Measurements from ENCODE around the gene TEPSIN.
A peak's percentile ranks its signal among the peaks of the same experiment; 100 is the strongest.

The TEPSIN gene

GRCh38 chr17:81251094-81251708 lies 12.3 kb upstream of the TEPSIN start:
- H3K9ac ChIP-seq (ENCODE audit: low read depth in 1 of 2, low read length in 2 of 2): peak overlapping the region in 1 of 2 donors; percentile 1
- no peaks in the 10 kb centered on the region for H3K27me3 ChIP-seq (ENCODE audit: control insufficient read depth in 1 of 2, insufficient read depth in 2 of 2, low read length in 2 of 2)
- no peak overlapping the region for H3K27ac ChIP-seq (ENCODE audit: low read depth, low read length)
- peaks cover 45 to 47% of the 10 kb centered on the region in 2 donors for H3K4me1 ChIP-seq (ENCODE audit: control insufficient read depth in 1 of 2, insufficient read depth in 2 of 2, low read length in 2 of 2)
- no peaks in the 10 kb centered on the region for H3K9me3 ChIP-seq (ENCODE audit: control insufficient read depth in 1 of 2, low read length in 2 of 2)
- no peak overlapping the region for H3K4me3 ChIP-seq (ENCODE audit: low read depth in 1 of 2, low read length in 2 of 2)
- H3K36me3 ChIP-seq (ENCODE audit: control insufficient read depth in 1 of 2, insufficient read depth in 2 of 2, low read length in 2 of 2): peaks cover 13 to 34% of the 10 kb centered on the region in 2 donors

DNA sequence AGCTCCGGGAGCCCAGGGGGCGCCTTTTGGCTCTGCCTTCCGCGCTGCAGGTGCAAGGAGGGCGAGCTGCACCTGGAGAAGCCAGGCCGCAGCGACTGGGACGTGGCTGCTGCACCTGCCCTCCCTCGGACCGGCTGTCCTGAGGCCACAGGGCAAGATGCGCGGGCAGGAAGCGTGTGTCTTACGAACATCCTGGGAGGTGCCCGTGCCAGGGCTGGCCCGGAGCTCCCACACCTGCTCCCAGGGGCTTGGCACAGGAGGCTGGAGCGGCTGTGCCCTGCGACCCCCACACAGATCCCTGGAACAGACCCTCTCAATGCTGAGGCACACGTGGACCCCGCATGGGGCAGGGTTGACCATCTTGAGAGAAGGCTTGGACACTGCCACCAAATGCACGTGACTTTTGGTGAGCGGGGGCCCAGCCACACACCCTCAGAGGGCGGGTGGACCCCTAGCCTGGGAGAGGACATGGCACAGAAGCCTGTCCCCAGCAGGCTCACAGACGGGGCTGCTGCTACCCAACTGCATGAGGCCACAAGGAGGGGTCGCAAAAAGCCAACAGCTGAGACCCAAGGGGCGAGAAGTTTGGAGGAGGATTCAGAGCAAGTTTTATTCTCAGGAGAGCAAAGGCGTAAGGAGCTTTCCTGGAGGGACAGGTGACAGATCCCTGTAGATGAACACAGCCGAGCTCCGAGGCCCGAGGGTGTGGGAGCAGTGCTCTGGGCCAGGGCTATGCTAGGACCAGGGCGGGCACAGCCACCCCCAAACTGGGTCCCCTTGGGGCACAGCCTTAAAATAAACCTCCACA lies 11.6 kb upstream of the TEPSIN start:
- peak overlapping the region in 1 of 2 donors; percentile 38 for H3K9ac ChIP-seq (ENCODE audit: low read depth in 1 of 2, low read length in 2 of 2)
- no peak overlapping the region for H3K27ac ChIP-seq (ENCODE audit: low read depth, low read length)
- peaks cover 14 to 35% of the 10 kb centered on the region in 2 donors for H3K36me3 ChIP-seq (ENCODE audit: control insufficient read depth in 1 of 2, insufficient read depth in 2 of 2, low read length in 2 of 2)

DNA sequence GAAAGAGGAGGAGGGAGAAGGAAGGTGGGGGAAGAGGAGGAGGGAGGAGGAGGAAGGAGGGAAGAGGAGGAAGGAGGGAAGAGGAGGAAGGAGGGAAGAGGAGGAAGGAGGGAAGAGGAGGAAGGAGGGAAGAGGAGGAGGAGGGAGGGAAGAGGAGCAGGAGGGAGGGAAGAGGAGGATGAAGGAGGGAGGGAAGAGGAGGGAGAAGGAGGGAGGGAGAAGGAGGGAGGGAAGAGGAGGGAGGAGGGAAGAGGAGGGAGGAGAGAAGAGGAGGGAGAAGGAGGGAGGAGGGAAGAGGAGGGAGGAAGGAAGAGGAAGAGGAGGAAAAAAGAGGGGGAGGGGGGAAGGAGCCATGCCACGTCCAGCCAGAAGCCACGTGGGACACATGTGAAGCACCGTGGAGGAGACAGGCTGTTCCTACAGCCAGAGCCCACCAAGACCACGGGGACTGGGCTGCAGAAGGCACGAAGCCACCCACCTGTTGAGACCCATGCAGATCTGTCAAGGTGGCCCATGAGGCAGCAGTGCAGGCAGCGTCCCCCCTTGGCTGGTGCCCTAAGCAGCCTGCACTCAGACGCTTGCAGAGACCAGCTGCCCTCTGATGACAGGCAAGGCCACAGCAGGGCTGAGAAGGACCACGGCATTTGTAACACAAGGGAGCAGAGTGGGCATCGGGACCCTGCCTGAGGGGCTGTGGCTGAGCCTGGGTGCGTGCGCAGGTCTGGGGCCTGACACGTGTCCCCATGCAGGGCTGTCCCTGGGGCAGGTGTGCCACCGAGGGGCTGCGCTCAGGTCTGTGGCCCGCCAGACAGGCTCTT lies 10.6 kb upstream of the TEPSIN start:
- no peak overlapping the region for H3K27ac ChIP-seq (ENCODE audit: low read depth, low read length)
- H3K4me3 ChIP-seq (ENCODE audit: low read depth in 1 of 2, low read length in 2 of 2): no peak overlapping the region
- H3K4me1 ChIP-seq (ENCODE audit: control insufficient read depth in 1 of 2, insufficient read depth in 2 of 2, low read length in 2 of 2): peaks cover 34 to 35% of the 10 kb centered on the region in 2 donors
- H3K27me3 ChIP-seq (ENCODE audit: control insufficient read depth in 1 of 2, insufficient read depth in 2 of 2, low read length in 2 of 2): no peaks in the 10 kb centered on the region
- H3K9ac ChIP-seq (ENCODE audit: low read depth in 1 of 2, low read length in 2 of 2): no peak overlapping the region
- H3K36me3 ChIP-seq (ENCODE audit: control insufficient read depth in 1 of 2, insufficient read depth in 2 of 2, low read length in 2 of 2): peaks cover 21 to 39% of the 10 kb centered on the region in 2 donors
- H3K9me3 ChIP-seq (ENCODE audit: control insufficient read depth in 1 of 2, low read length in 2 of 2): no peaks in the 10 kb centered on the region

More for the DNA sequence above, 11.6 kb upstream of the TEPSIN start:
- no peaks in the 10 kb centered on the region for H3K9me3 ChIP-seq (ENCODE audit: control insufficient read depth in 1 of 2, low read length in 2 of 2)
- H3K4me1 ChIP-seq (ENCODE audit: control insufficient read depth in 1 of 2, insufficient read depth in 2 of 2, low read length in 2 of 2): peaks cover 42 to 45% of the 10 kb centered on the region in 2 donors
- H3K27me3 ChIP-seq (ENCODE audit: control insufficient read depth in 1 of 2, insufficient read depth in 2 of 2, low read length in 2 of 2): no peaks in the 10 kb centered on the region
- H3K4me3 ChIP-seq (ENCODE audit: low read depth in 1 of 2, low read length in 2 of 2): no peak overlapping the region

GRCh38 chr17:81248649-81249048 lies 9.8 kb upstream of the TEPSIN start:
- H3K9me3 ChIP-seq (ENCODE audit: control insufficient read depth in 1 of 2, low read length in 2 of 2): no peaks in the 10 kb centered on the region
- H3K9ac ChIP-seq (ENCODE audit: low read depth in 1 of 2, low read length in 2 of 2): no peak overlapping the region
- H3K36me3 ChIP-seq (ENCODE audit: control insufficient read depth in 1 of 2, insufficient read depth in 2 of 2, low read length in 2 of 2): peaks cover 21 to 39% of the 10 kb centered on the region in 2 donors
- no peaks in the 10 kb centered on the region for H3K27me3 ChIP-seq (ENCODE audit: control insufficient read depth in 1 of 2, insufficient read depth in 2 of 2, low read length in 2 of 2)
- no peak overlapping the region for H3K27ac ChIP-seq (ENCODE audit: low read depth, low read length)
- no peak overlapping the region for H3K4me3 ChIP-seq (ENCODE audit: low read depth in 1 of 2, low read length in 2 of 2)
- H3K4me1 ChIP-seq (ENCODE audit: control insufficient read depth in 1 of 2, insufficient read depth in 2 of 2, low read length in 2 of 2): peaks cover 34 to 35% of the 10 kb centered on the region in 2 donors

GRCh38 chr17:81247339-81247990 lies 8.6 kb upstream of the TEPSIN start:
- Histone ChIP-seq H3K4me3 (ENCODE audit: low read depth in 1 of 2, low read length in 2 of 2) (no peak overlapping the region), H3K36me3 (ENCODE audit: control insufficient read depth in 1 of 2, insufficient read depth in 2 of 2, low read length in 2 of 2) (peaks cover 21 to 37% of the 10 kb centered on the region in 2 donors), H3K9ac (ENCODE audit: low read depth in 1 of 2, low read length in 2 of 2) (no peak overlapping the region), H3K27ac (ENCODE audit: low read depth, low read length) (no peak overlapping the region), H3K27me3 (ENCODE audit: control insufficient read depth in 1 of 2, insufficient read depth in 2 of 2, low read length in 2 of 2) (no peaks in the 10 kb centered on the region), H3K4me1 (ENCODE audit: control insufficient read depth in 1 of 2, insufficient read depth in 2 of 2, low read length in 2 of 2) (peaks cover 24 to 26% of the 10 kb centered on the region in 2 donors), H3K9me3 (ENCODE audit: control insufficient read depth in 1 of 2, low read length in 2 of 2) (no peaks in the 10 kb centered on the region)

- Histone ChIP-seq H3K4me1 (ENCODE audit: control insufficient read depth in 1 of 2, insufficient read depth in 2 of 2, low read length in 2 of 2) (peaks cover 18 to 20% of the 10 kb centered on the region in 2 donors), H3K27ac (ENCODE audit: low read depth, low read length) (no peak overlapping the region)
Observed at GRCh38 chr17:81246679-81247338, 8.0 kb upstream of the TEPSIN start.

DNA sequence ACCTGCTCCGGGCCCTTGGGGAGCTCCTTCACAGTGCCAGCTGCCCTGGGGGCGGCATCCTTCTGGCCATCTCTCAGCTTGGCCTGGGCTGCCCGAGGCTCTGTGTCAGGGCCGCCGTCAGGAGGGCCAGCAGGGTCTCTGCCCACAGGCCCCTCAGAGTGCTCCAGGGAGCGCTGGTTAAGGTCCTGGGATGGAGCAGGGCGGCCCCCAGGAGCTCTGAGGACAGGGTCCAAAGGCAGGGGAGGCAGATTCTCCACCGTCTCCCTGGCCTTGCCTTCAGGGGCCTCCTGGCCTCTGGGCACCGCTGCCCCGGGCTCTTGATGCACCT lies 7.5 kb upstream of the TEPSIN start:
- peaks cover 13 to 30% of the 10 kb centered on the region in 2 donors for H3K36me3 ChIP-seq (ENCODE audit: control insufficient read depth in 1 of 2, insufficient read depth in 2 of 2, low read length in 2 of 2)

More at GRCh38 chr17:81246679-81247338, 8.0 kb upstream of the TEPSIN start:
- peaks cover 18 to 31% of the 10 kb centered on the region in 2 donors for H3K36me3 ChIP-seq (ENCODE audit: control insufficient read depth in 1 of 2, insufficient read depth in 2 of 2, low read length in 2 of 2)
- no peaks in the 10 kb centered on the region for H3K9me3 ChIP-seq (ENCODE audit: control insufficient read depth in 1 of 2, low read length in 2 of 2)
- no peak overlapping the region for H3K9ac ChIP-seq (ENCODE audit: low read depth in 1 of 2, low read length in 2 of 2)
- H3K4me3 ChIP-seq (ENCODE audit: low read depth in 1 of 2, low read length in 2 of 2): no peak overlapping the region
- H3K27me3 ChIP-seq (ENCODE audit: control insufficient read depth in 1 of 2, insufficient read depth in 2 of 2, low read length in 2 of 2): no peaks in the 10 kb centered on the region

GRCh38 chr17:81245665-81246342 lies 6.9 kb upstream of the TEPSIN start:
- H3K4me3 ChIP-seq (ENCODE audit: low read depth in 1 of 2, low read length in 2 of 2): no peak overlapping the region
- peaks cover 8 to 13% of the 10 kb centered on the region in 2 donors for H3K4me1 ChIP-seq (ENCODE audit: control insufficient read depth in 1 of 2, insufficient read depth in 2 of 2, low read length in 2 of 2)
- H3K36me3 ChIP-seq (ENCODE audit: control insufficient read depth in 1 of 2, insufficient read depth in 2 of 2, low read length in 2 of 2): peaks cover 13 to 29% of the 10 kb centered on the region in 2 donors
- no peak overlapping the region for H3K9ac ChIP-seq (ENCODE audit: low read depth in 1 of 2, low read length in 2 of 2)
- H3K9me3 ChIP-seq (ENCODE audit: control insufficient read depth in 1 of 2, low read length in 2 of 2): no peaks in the 10 kb centered on the region
- H3K27ac ChIP-seq (ENCODE audit: low read depth, low read length): no peak overlapping the region
- no peaks in the 10 kb centered on the region for H3K27me3 ChIP-seq (ENCODE audit: control insufficient read depth in 1 of 2, insufficient read depth in 2 of 2, low read length in 2 of 2)

More for the DNA sequence above, 7.5 kb upstream of the TEPSIN start:
- Histone ChIP-seq H3K9me3 (ENCODE audit: control insufficient read depth in 1 of 2, low read length in 2 of 2) (no peaks in the 10 kb centered on the region), H3K27me3 (ENCODE audit: control insufficient read depth in 1 of 2, insufficient read depth in 2 of 2, low read length in 2 of 2) (no peaks in the 10 kb centered on the region), H3K27ac (ENCODE audit: low read depth, low read length) (no peak overlapping the region), H3K4me3 (ENCODE audit: low read depth in 1 of 2, low read length in 2 of 2) (no peak overlapping the region), H3K4me1 (ENCODE audit: control insufficient read depth in 1 of 2, insufficient read depth in 2 of 2, low read length in 2 of 2) (peaks cover 13 to 15% of the 10 kb centered on the region in 2 donors), H3K9ac (ENCODE audit: low read depth in 1 of 2, low read length in 2 of 2) (no peak overlapping the region)
